22Rv1 (cell line): Measurements from ENCODE around the gene RALGPS2.

Source experiments
- CTCF ChIP-seq: fragments of 450-650 bp; IDR thresholded peaks from 2 replicates; pipeline ENCODE4 v1.5.1; 2017; ENCODE audit warnings: mild to moderate bottlenecking
- ZFX ChIP-seq: fragments of 450-650 bp; IDR thresholded peaks from 2 replicates; pipeline ENCODE4 v1.6.1; 2017; ENCODE audit warnings: antibody characterized with exemption, borderline replicate concordance

DNA sequence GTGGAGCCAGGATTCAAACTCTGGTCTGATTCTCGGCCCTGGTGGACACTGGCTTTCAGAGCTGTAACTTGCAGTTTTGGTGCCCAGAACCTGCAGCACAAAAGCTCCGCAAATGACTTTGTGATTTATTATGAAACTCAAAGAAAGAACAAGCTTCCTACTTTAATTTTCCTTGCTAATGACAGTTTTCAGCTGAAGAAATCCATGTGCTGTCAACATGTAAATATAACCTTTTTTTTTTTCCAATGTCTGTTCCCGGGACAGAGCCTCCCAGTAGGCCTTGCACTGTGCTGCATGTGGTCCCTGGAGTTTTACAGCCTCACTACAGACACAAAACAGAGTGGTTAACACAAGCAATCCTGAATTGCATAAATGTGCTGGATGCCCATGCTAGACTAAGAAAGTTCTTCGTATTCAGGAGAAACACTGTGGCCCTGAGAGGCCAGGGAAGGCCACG is 208.1 kb downstream of the RALGPS2 start:
- no peak for TF ChIP-seq CTCF
- no peak for TF ChIP-seq ZFX
